Gastrocnemius medialis (tissue), 4 donors: ENCODE results near the gene TERT. TPM values are rescaled to one million over a fixed set of nuclear protein-coding genes. Genes with fewer than 3 reads are reported as not detected.

Experiments used
- ATAC-seq, 2 donors: fragments of 150-250 bp; one replicate each; pipeline ENCODE4 v1.9.1; 2016
- DNase-seq, 2 donors: peaks; one replicate each; pipeline ENCODE4 v3.0.0-alpha.2; 2019
- H3K27ac ChIP-seq, 4 donors: fragments of 200-600 bp; sonication (generic); 1 replicate in 1 of 4; 2 replicates in 3 of 4; pipeline ENCODE4 v1.5.1; 2016 to 2018; ENCODE audit warnings: mild to moderate bottlenecking in 2 of 4, moderate library complexity in 1 of 4
- H3K27me3 ChIP-seq, 3 donors: fragments of 200-600 bp; sonication (generic) in 2 of 3; 1 replicate in 1 of 3; 2 replicates in 2 of 3; pipeline versions ENCODE4 v1.5.1 to v1.6.0; 2016 to 2019; ENCODE audit warnings: mild to moderate bottlenecking in 1 of 3, moderate library complexity in 1 of 3
- H3K36me3 ChIP-seq, 2 donors: fragments of 200-600 bp; sonication (generic) in 1 of 2; one replicate each; pipeline ENCODE4 v1.5.1; 2017 to 2018
- H3K4me1 ChIP-seq, 2 donors: fragments of 200-600 bp; sonication (generic) in 1 of 2; one replicate each; pipeline ENCODE4 v1.5.1; 2016 to 2017; ENCODE audit warnings: mild to moderate bottlenecking in 2 of 2
- H3K4me3 ChIP-seq, 4 donors: fragments of 200-600 bp; sonication (generic) in 3 of 4; 1 replicate in 1 of 4; 2 replicates in 3 of 4; pipeline ENCODE4 v1.5.1; 2016 to 2019; ENCODE audit warnings: mild to moderate bottlenecking in 2 of 4
- H3K9me3 ChIP-seq, 3 donors: fragments of 200-600 bp; sonication (generic) in 2 of 3; 1 replicate in 1 of 3; 2 replicates in 2 of 3; pipeline ENCODE4 v1.5.1; 2016 to 2019
- CTCF ChIP-seq, 5 experiments: fragments of 450-650 bp in 3 of 5; fragments of 200-600 bp in 2 of 5; sonication (generic) in 2 of 5; IDR thresholded peaks in 4 of 5; conservative IDR thresholded peaks in 1 of 5; 1 replicate in 4 of 5; 2 replicates in 1 of 5; pipeline ENCODE4 v1.5.1; 2016 to 2019; ENCODE audit warnings: antibody characterized with exemption in 5 of 5, mild to moderate bottlenecking in 3 of 5, moderate library complexity in 3 of 5
- POLR2A ChIP-seq, 2 donors: fragments of 450-650 bp; IDR thresholded peaks; one replicate each; pipeline ENCODE4 v1.6.1; 2017; ENCODE audit warnings: antibody characterized with exemption in 2 of 2, mild to moderate bottlenecking in 2 of 2, moderate library complexity in 2 of 2
- in situ Hi-C, 4 donors: fragments of 200-750 bp; cut with MboI; loops; one replicate each; pipeline versions ENCODE4 v1.15.0 to v1.8.0; 2017; ENCODE audit warnings: low sequenced_read_pairs in 4 of 4
- intact Hi-C: fragments of 100-400 bp; cut with DNase I; formaldehyde crosslinking; loops from one replicate; pipeline ENCODE4 v1.15.1; 2023; ENCODE audit warnings: low total_unique reads
- total RNA-seq, 4 donors: library from RNA; depleted of rRNA; stranded (reverse); fragments of >200 nt; gene quantifications; one replicate each; pipeline versions ENCODE4 v1.1.0 to v1.2.3, GENCODE V29; 2016

TERT gene
- total RNA-seq, 4 donors from 2014 or later = not detected

- in situ Hi-C loops = no loop called here
- H3K27me3 ChIP-seq = no peaks in the 10 kb centered on the region
- peaks cover 13 to 19% of the 10 kb centered on the region in 2 donors for H3K4me1 ChIP-seq
- peaks cover 0 to 76% of the 10 kb centered on the region in 2 donors for H3K36me3 ChIP-seq
- intact Hi-C loops = no loop called here
- H3K9me3 ChIP-seq = no peaks in the 10 kb centered on the region
- ATAC-seq (no peak), DNase-seq (no peak)
- TF ChIP-seq POLR2A (IDR thresholded peaks at IDR 0.05) (no peak), CTCF (IDR thresholded peaks at IDR 0.05 in 4 of 5, conservative IDR thresholded peaks at IDR 0.05 in 1 of 5) (no peak)
- H3K4me3 ChIP-seq = no peak overlapping the region
- no peak overlapping the region for H3K27ac ChIP-seq
Observed at GRCh38 chr5:1320436-1321344, 25.8 kb upstream of the TERT start.

DNA sequence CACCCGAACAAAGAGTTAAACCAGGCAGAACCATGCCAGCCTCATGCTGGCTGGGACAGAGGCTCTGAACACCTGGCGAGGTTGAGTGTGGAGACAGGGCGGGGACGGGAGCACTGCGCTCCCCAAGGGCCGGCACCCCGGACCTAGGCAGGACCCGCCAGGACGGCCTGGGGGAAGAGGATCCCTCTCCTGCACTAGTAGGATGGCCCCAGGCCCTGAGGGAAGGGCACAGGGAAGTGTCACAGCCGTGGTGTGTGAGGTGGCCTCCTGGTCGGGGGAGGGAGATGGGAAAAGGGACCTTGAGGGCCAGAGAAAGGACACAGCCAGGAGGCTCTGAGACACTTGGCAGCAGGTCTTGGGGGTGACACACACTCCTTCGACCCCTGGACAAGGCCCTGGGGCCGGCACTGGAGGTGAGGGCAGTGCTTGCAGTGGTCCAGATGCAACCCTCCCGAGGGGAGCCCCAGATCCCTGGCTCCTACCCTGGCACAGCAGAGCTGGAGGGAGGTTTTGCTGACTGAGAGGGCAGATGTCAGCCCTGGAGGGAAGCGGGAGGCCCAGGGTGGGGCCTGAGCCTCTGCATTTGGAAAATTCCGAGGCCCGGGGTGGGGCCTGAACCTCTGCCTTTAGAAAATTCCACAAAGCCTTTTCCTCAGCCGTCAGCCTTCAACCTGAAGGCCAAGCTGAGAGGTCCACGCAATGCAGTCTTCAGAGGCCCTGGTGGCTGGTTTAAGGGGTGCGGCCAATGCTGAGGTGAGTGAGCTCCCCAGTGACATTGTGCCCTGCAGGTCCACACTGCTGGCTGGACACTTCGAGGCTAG, 24.8 kb upstream of the TERT start:
- Histone ChIP-seq H3K27ac (no peak overlapping the region), H3K9me3 (no peaks in the 10 kb centered on the region), H3K27me3 (no peaks in the 10 kb centered on the region), H3K36me3 (peaks cover 0 to 71% of the 10 kb centered on the region in 2 donors), H3K4me3 (no peak overlapping the region), H3K4me1 (peaks cover 6 to 12% of the 10 kb centered on the region in 2 donors)
- no peak for ATAC-seq
- intact Hi-C loops (no loop called here), in situ Hi-C loops (no loop called here)
- DNase-seq = no peak
- no peak for TF ChIP-seq CTCF (IDR thresholded peaks at IDR 0.05 in 4 of 5, conservative IDR thresholded peaks at IDR 0.05 in 1 of 5)
- no peak for TF ChIP-seq POLR2A (IDR thresholded peaks at IDR 0.05)

DNA sequence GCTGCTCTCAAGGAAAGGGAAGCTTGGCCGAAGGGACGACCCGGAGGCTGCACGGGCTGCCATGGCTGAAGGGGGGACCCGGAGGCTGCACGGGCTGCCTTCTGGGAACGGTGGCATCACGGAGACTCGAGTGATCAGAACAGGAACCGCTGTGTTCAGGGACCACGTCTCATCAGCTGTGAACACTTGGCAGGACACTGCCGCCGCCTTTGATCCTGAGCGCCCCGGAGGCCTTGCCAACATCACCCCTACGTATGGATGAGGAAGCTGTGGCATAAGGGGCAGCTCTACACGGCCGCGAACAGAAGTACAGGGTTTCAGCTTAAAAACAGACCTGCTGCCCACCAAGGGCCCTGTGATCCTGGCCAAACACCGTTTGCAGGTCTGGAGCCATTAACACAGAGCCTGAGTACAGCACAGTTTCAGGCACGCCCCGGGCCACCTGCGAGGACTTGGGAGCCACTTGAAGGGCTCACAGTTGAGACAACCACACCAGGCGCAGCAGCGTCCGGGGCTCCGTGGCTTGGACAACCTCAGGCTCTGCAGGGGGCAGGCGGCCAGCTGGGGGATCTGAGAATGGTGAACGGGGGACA, 23.9 kb upstream of the TERT start:
- no peak overlapping the region for H3K27ac ChIP-seq
- TF ChIP-seq CTCF (IDR thresholded peaks at IDR 0.05 in 4 of 5, conservative IDR thresholded peaks at IDR 0.05 in 1 of 5) (no peak), POLR2A (IDR thresholded peaks at IDR 0.05) (no peak)
- in situ Hi-C loops (no loop called here), intact Hi-C loops (no loop called here)
- H3K4me1 ChIP-seq = peaks cover 6 to 8% of the 10 kb centered on the region in 2 donors
- H3K27me3 ChIP-seq = no peaks in the 10 kb centered on the region
- H3K36me3 ChIP-seq = peaks cover 0 to 65% of the 10 kb centered on the region in 2 donors
- H3K9me3 ChIP-seq = no peaks in the 10 kb centered on the region
- ATAC-seq (no peak), DNase-seq (no peak)
- H3K4me3 ChIP-seq = no peak overlapping the region

DNA sequence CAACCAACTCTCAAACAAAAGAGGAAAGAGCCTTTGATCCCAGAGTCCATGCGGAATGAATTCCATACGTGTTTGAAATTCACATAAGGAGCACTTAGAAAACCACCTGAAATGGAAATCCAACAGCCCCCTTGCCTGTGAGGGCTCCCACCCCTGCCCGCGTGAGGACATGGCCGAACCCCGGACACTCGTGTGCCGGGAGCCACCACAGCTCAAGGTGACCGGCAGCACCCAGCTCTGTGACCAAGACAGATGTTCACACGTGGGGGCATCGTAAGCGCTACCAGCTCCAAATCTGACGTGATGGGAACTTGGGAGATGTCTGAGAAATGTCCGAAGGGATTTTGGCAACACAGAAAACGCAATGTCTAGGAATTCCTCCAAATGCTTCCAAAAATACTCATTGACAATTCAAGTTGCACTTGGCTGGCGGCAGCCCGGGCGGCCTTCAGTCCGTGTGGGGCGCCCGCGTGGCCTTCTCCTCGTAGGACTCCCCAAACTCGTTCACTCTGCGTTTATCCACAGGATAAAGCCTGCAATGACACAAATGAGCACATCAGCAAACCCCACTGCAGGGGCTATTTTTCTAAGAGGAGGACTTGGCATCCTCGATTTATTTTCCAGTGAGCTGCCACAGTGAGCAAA, 23.2 kb upstream of the TERT start:
- no peak overlapping the region for H3K4me3 ChIP-seq
- no peaks in the 10 kb centered on the region for H3K27me3 ChIP-seq
- no peak overlapping the region for H3K27ac ChIP-seq
- intact Hi-C loops = no loop called here
- in situ Hi-C loops = no loop called here
- H3K4me1 ChIP-seq = peaks cover 6 to 8% of the 10 kb centered on the region in 2 donors
- ATAC-seq = no peak
- no peak for TF ChIP-seq POLR2A (IDR thresholded peaks at IDR 0.05)
- no peak for TF ChIP-seq CTCF (IDR thresholded peaks at IDR 0.05 in 4 of 5, conservative IDR thresholded peaks at IDR 0.05 in 1 of 5)
- H3K36me3 ChIP-seq = peaks cover 0 to 62% of the 10 kb centered on the region in 2 donors
- H3K9me3 ChIP-seq = no peaks in the 10 kb centered on the region
- DNase-seq = no peak
